Epithelial cell of prostate (primary cell): ENCODE data around the gene C5orf58.

ENCODE experiments used
- DNase-seq: peaks from one replicate; pipeline ENCODE4 v3.0.0-alpha.2; 2011; ENCODE audit warnings: low read depth, low spot score
- H3K27ac ChIP-seq: fragments of 450-650 bp; 2 replicates; pipeline ENCODE4 v1.5.1; 2017; ENCODE audit warnings: mild to moderate bottlenecking

The C5orf58 gene

GRCh38 chr5:170277867-170278281 is 45.1 kb downstream of the C5orf58 start:
- no peak overlapping the region for H3K27ac ChIP-seq
- no peak for DNase-seq

GRCh38 chr5:170278611-170279458 is 46.0 kb downstream of the C5orf58 start:
- no peak for DNase-seq
- H3K27ac ChIP-seq = no peak overlapping the region

DNA sequence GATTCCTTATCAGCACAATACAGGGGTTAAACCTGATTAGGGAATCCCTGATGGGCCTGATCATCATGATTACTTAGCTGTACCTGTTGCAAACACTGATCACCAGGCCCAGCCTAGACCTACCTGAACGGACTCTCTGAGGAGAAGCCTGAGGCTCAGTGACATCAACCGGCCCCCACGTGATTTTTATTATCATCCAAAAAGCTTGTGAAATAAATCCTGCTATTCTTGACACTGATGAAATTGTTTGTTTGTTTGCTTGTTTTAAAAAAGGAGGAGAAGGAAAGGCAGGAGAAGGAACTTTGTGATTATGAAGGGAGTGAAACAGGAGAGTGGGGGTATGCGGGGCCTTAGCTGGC is 46.7 kb downstream of the C5orf58 start:
- no peak for DNase-seq
- H3K27ac ChIP-seq = no peak overlapping the region

- no peak overlapping the region for H3K27ac ChIP-seq
- DNase-seq = no peak
These were observed 47.3 kb downstream of the C5orf58 start for GRCh38 chr5:170280011-170280493.

GRCh38 chr5:170283296-170283695 is 50.5 kb downstream of the C5orf58 start:
- DNase-seq = no peak
- no peak overlapping the region for H3K27ac ChIP-seq

GRCh38 chr5:170284231-170284630 is 51.4 kb downstream of the C5orf58 start:
- no peak overlapping the region for H3K27ac ChIP-seq
- DNase-seq = no peak

- H3K27ac ChIP-seq = no peak overlapping the region
- DNase-seq = no peak
These were observed 52.4 kb downstream of the C5orf58 start for GRCh38 chr5:170285181-170285580.

DNA sequence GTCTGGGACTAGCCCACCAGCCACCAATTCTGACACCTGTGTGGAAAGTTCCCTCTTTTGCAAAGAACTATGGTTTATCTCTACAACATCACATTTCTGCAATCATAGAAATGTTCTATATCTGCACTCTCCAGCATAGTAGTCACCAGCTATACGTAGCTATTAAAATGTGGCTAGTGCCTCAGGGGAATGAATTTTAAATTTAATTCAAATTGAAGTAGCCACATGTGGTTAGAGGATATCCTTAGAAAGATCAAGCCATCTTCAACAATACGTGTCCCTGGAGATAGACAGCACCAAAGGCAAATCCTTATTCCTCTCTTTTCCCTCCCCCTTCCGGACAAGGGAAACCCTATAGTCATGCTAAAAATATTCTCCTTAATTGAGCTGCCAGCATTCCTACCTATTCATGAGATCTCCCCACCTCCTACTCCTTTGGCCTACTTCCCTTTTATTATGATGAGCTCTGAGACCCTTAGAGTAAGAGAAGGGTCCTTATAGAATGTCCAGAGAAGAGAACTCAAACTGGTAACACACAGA is 53.7 kb downstream of the C5orf58 start:
- H3K27ac ChIP-seq = no peak overlapping the region

GRCh38 chr5:170287532-170287931 is 54.7 kb downstream of the C5orf58 start:
- no peak for DNase-seq
- H3K27ac ChIP-seq = no peak overlapping the region

More for the DNA sequence above, 53.7 kb downstream of the C5orf58 start:
- DNase-seq = no peak

DNA sequence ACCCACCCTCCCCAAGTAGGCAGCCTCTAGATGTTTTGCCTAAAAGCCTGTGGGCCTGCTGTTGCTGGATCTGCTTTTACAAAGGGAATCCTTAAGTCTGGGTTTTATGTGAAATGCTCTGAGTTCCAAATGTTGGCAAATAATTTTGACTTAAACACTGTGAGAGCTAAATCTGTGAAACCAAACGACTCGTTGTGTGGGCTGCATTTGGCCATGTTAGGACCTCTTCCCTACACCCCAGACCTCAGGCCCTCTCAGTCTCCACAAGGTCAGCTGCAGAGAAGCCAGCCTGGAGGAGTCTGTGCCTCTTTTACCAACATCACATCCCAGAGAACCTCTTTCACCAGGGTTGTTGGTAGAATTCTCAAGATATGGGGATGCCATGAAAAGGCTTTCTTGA is 55.4 kb downstream of the C5orf58 start:
- no peak overlapping the region for H3K27ac ChIP-seq
- no peak for DNase-seq

- no peak overlapping the region for H3K27ac ChIP-seq
These were observed 55.8 kb downstream of the C5orf58 start for GRCh38 chr5:170288551-170288950.

GRCh38 chr5:170289121-170289520 is 56.3 kb downstream of the C5orf58 start:
- DNase-seq = no peak
- no peak overlapping the region for H3K27ac ChIP-seq

More at GRCh38 chr5:170288551-170288950, 55.8 kb downstream of the C5orf58 start:
- no peak for DNase-seq

GRCh38 chr5:170289764-170290163 is 57.0 kb downstream of the C5orf58 start:
- H3K27ac ChIP-seq = no peak overlapping the region

GRCh38 chr5:170290498-170290897 is 57.7 kb downstream of the C5orf58 start:
- no peak overlapping the region for H3K27ac ChIP-seq
- no peak for DNase-seq

More at GRCh38 chr5:170289764-170290163, 57.0 kb downstream of the C5orf58 start:
- no peak for DNase-seq

GRCh38 chr5:170292179-170293104 is 59.7 kb downstream of the C5orf58 start:
- H3K27ac ChIP-seq = no peak overlapping the region
- no peak for DNase-seq

- no peak for DNase-seq
- no peak overlapping the region for H3K27ac ChIP-seq
These were observed 60.5 kb downstream of the C5orf58 start for GRCh38 chr5:170293273-170293672.

- DNase-seq = no peak
- H3K27ac ChIP-seq = no peak overlapping the region
These were observed 61.3 kb downstream of the C5orf58 start for GRCh38 chr5:170294057-170294456.

GRCh38 chr5:170294556-170294955 is 61.8 kb downstream of the C5orf58 start:
- DNase-seq = no peak
- no peak overlapping the region for H3K27ac ChIP-seq
